ENCODE measurements around the gene TSC22D1. TPM values are rescaled to one million over a fixed set of nuclear protein-coding genes. Genes with fewer than 3 reads are reported as not detected.

TSC22D1 gene
- total and polyA plus RNA-seq, 2 of the 4 experiments (the other 2 are of a cell fraction), result 30.8 to 42.2 TPM

DNA sequence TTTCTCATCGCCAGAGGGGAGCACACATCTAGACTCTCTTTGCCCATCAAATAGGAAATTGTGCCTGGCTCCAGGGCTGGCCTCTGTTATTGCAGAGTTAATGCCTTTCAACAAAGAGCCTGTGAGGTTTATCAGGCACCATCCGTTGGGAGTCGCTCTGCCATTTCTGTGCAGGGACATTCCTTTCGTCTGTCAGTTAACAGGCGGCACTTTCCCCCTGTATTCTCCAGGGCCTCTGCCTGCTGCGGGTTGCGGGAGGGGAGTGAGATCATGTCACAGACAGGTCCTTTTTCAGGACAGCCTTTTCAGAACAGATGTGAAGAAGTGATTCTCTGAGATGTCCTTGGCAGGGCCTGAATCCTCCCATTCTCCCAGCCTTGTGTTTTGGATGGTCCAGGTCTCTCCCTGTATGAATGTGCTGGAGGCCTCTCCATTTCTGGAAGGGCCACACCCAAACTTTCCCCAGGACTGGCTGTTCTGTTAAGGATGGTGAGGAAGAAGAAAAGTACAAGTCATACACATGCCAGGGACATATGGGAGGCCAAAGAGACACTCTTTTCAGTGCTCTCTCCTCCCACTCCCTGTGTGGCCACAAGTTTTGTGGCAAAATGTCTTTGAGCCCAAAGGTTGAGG, 187.6 kb downstream of the TSC22D1 start:
- Histone ChIP-seq H3K79me1 (ENCODE audit: low read depth in 1 of 2, low read length in 2 of 2) (no peaks in the 10 kb centered on the region), H2AK5ac (ENCODE audit: low read depth, low read length) (no peak overlapping the region), H3K27ac (ENCODE audit: insufficient read depth, low read length) (no peak overlapping the region), H3K9me1 (ENCODE audit: insufficient read depth, low read length) (no peaks in the 10 kb centered on the region; the same call in 1 of the 2 replicates), H3K23ac (ENCODE audit: low read depth, low read length) (no peak overlapping the region; the same call in 1 of the 2 replicates), H2BK20ac (ENCODE audit: low read depth, low read length) (no peak overlapping the region), H2AK9ac (replicated peaks; ENCODE audit: low read depth, low read length, poor library complexity) (no peak overlapping the region), H3K27me3 (ENCODE audit: control insufficient read depth, insufficient read depth, low read length) (peaks cover 2% of the 10 kb centered on the region; the same call in 1 of the 2 replicates), H4K5ac (ENCODE audit: low read depth, low read length) (no peak overlapping the region), H3K4ac (ENCODE audit: low read depth, low read length) (no peak overlapping the region), H3K9me3 (ENCODE audit: control insufficient read depth, insufficient read depth, low read length) (no peaks in the 10 kb centered on the region), H3K9ac (ENCODE audit: low read depth, low read length) (no peak overlapping the region), H4K91ac (ENCODE audit: insufficient read depth, low read depth, low read length) (no peak overlapping the region), H3K18ac (ENCODE audit: low read depth, low read length) (no peak overlapping the region), H3K14ac (replicated peaks; ENCODE audit: low read depth, low read length) (no peak overlapping the region), H3K4me2 (ENCODE audit: low read depth, low read length) (no peak overlapping the region), H2BK15ac (ENCODE audit: low read depth, low read length) (no peak overlapping the region), H3K56ac (ENCODE audit: extremely low read depth, insufficient read depth, low read length) (no peak overlapping the region), H2BK5ac (ENCODE audit: low read depth, low read length, poor library complexity, severe bottlenecking) (no peak overlapping the region), H4K20me1 (ENCODE audit: insufficient read depth, low read length) (no peaks in the 10 kb centered on the region), H3K4me1 (ENCODE audit: control insufficient read depth, insufficient read depth, low read length) (no peaks in the 10 kb centered on the region), H2BK120ac (ENCODE audit: low read depth, low read length) (no peak overlapping the region), H2AFZ (replicated peaks; ENCODE audit: low read length, poor library complexity) (no peak overlapping the region), H3K36me3 (ENCODE audit: control insufficient read depth, insufficient read depth, low read length) (no peaks in the 10 kb centered on the region), H4K8ac (ENCODE audit: low read depth in 2 of 2, low read length in 2 of 2) (no peak overlapping the region), H3K4me3 (ENCODE audit: insufficient read depth, low read depth, low read length) (no peak overlapping the region)
- in situ Hi-C loops (cut with MboI; ENCODE audit: low sequenced_read_pairs), result no loop called here
- TF ChIP-seq SMC3 (IDR thresholded peaks at IDR 0.05; ENCODE audit: low read depth, low read length) (no peak), FOS (IDR thresholded peaks at IDR 0.05; ENCODE audit: low read depth, low read length) (no peak), MAZ (IDR thresholded peaks at IDR 0.05; ENCODE audit: borderline replicate concordance, low read depth, low read length) (no peak), MAFK (IDR thresholded peaks at IDR 0.05; ENCODE audit: low read depth, low read length) (no peak), RCOR1 (IDR thresholded peaks at IDR 0.05; ENCODE audit: insufficient replicate concordance, low read length) (no peak), RFX5 (IDR thresholded peaks at IDR 0.05; ENCODE audit: low read depth, low read length) (no peak), NFE2L2 (IDR thresholded peaks at IDR 0.05; ENCODE audit: low read depth, low read length) (no peak), CEBPB (IDR thresholded peaks at IDR 0.05; ENCODE audit: low read depth, low read length) (no peak), BHLHE40 (IDR thresholded peaks at IDR 0.05; ENCODE audit: low read depth, low read length) (no peak), RAD21 (IDR thresholded peaks at IDR 0.05; ENCODE audit: low read length) (no peak), MXI1 (IDR thresholded peaks at IDR 0.05; ENCODE audit: borderline replicate concordance, low read depth, low read length) (no peak), POLR2A (IDR thresholded peaks at IDR 0.05; ENCODE audit: low read depth, low read length) (no peak), CHD1 (IDR thresholded peaks at IDR 0.05; ENCODE audit: low read depth, low read length) (no peak)
- TF ChIP-seq, protein P1, sequence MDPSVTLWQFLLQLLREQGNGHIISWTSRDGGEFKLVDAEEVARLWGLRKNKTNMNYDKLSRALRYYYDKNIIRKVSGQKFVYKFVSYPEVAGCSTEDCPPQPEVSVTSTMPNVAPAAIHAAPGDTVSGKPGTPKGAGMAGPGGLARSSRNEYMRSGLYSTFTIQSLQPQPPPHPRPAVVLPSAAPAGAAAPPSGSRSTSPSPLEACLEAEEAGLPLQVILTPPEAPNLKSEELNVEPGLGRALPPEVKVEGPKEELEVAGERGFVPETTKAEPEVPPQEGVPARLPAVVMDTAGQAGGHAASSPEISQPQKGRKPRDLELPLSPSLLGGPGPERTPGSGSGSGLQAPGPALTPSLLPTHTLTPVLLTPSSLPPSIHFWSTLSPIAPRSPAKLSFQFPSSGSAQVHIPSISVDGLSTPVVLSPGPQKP (IDR thresholded peaks at IDR 0.05; ENCODE audit: borderline replicate concordance, low read depth, low read length), result no peak
- TF ChIP-seq, protein P2, sequence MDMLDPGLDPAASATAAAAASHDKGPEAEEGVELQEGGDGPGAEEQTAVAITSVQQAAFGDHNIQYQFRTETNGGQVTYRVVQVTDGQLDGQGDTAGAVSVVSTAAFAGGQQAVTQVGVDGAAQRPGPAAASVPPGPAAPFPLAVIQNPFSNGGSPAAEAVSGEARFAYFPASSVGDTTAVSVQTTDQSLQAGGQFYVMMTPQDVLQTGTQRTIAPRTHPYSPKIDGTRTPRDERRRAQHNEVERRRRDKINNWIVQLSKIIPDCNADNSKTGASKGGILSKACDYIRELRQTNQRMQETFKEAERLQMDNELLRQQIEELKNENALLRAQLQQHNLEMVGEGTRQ (IDR thresholded peaks at IDR 0.05; ENCODE audit: low read depth, low read length), result no peak
- TF ChIP-seq, protein P3, sequence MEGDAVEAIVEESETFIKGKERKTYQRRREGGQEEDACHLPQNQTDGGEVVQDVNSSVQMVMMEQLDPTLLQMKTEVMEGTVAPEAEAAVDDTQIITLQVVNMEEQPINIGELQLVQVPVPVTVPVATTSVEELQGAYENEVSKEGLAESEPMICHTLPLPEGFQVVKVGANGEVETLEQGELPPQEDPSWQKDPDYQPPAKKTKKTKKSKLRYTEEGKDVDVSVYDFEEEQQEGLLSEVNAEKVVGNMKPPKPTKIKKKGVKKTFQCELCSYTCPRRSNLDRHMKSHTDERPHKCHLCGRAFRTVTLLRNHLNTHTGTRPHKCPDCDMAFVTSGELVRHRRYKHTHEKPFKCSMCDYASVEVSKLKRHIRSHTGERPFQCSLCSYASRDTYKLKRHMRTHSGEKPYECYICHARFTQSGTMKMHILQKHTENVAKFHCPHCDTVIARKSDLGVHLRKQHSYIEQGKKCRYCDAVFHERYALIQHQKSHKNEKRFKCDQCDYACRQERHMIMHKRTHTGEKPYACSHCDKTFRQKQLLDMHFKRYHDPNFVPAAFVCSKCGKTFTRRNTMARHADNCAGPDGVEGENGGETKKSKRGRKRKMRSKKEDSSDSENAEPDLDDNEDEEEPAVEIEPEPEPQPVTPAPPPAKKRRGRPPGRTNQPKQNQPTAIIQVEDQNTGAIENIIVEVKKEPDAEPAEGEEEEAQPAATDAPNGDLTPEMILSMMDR (conservative IDR thresholded peaks at IDR 0.05; ENCODE audit: low read depth, low read length), result no peak
- no CpG with 5 or more reads among the region's 7 CpGs for WGBS, 2 experiments (ENCODE audit: extremely low coverage in 2 of 2, insufficient read length in 1 of 2)
- POLR2A ChIA-PET (ENCODE audit: unreplicated experiment), result no interaction called here
- dilution Hi-C loops (cut with HindIII; ENCODE audit: low sequenced_read_pairs, unreplicated experiment), result no loop called here
- CTCF ChIA-PET, result no interaction called here
- intact Hi-C loops (cut with micrococcal nuclease), result no loop called here
- ATAC-seq (ENCODE audit: low read depth) (no peak), DNase-seq (no peak)
- no TSS peak for BruUV-seq (replicated peaks)

All from IMR-90 (cell line).